ENCODE data around the gene GSG1L.
"Not testable (repeated sequence)": the region's sequence is repeated elsewhere in the genome, so short reads cannot be mapped to it uniquely, and the experiment has no call there.

The GSG1L gene

DNA sequence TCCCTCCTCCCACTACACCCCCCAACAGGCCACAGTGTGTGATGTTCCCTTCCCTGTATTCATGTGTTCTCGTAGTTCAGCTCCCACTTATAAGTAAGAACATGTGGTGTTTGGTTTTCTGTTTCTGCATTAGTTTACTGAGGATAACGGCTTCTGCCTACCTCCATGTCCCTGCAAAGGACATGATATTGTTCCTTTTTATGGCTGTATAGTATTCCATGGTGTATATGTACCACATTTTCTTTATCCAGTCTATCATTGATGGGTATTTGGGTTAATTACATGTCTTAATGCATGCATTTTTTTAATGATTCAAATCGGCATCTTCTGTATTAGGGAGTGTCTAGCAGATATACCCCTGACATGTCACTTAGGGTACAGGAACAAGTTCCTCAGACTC is 320.5 kb downstream of the GSG1L start:
- H3K4me1 ChIP-seq (ENCODE audit: control insufficient read depth in 1 of 2, insufficient read depth in 2 of 2, low read length in 2 of 2); H3K27me3 ChIP-seq (ENCODE audit: low read depth, low read length); H3K27ac ChIP-seq (ENCODE audit: low read length); H3K4me3 ChIP-seq (ENCODE audit: low read depth in 1 of 2, low read length in 2 of 2); H3K9me3 ChIP-seq (ENCODE audit: control insufficient read depth in 1 of 2, low read length in 2 of 2): not testable (repeated sequence)
- peaks cover 17 to 20% of the 10 kb centered on the region in 2 donors for H3K36me3 ChIP-seq (ENCODE audit: control insufficient read depth in 1 of 2, insufficient read depth in 2 of 2, low read length in 2 of 2)

DNA sequence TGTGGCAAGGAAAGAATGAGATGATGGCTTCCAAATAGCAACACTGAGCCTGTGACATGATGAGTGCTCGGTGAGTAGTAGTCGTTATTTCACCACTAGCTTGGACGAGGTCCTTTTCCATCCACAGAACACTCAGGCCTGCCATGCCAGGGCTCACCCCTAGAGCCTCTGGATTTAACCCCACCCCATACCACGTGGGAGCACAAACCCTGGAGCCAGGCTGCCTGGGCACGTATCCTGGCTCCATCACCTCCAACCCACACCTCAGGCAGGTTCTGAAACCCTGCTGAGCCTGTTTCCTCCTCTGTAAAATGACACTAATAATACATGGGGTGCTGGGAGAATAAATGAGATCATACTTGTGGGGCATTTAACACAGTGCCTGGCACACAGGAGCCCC is 321.2 kb downstream of the GSG1L start:
- peaks cover 17 to 20% of the 10 kb centered on the region in 2 donors for H3K36me3 ChIP-seq (ENCODE audit: control insufficient read depth in 1 of 2, insufficient read depth in 2 of 2, low read length in 2 of 2)
- no peaks in the 10 kb centered on the region for H3K4me1 ChIP-seq (ENCODE audit: control insufficient read depth in 1 of 2, insufficient read depth in 2 of 2, low read length in 2 of 2)
- no peak overlapping the region for H3K27ac ChIP-seq (ENCODE audit: low read length)
- no peaks in the 10 kb centered on the region for H3K27me3 ChIP-seq (ENCODE audit: low read depth, low read length)
- H3K4me3 ChIP-seq (ENCODE audit: low read depth in 1 of 2, low read length in 2 of 2) = no peak overlapping the region
- H3K9me3 ChIP-seq (ENCODE audit: control insufficient read depth in 1 of 2, low read length in 2 of 2) = no peaks in the 10 kb centered on the region

DNA sequence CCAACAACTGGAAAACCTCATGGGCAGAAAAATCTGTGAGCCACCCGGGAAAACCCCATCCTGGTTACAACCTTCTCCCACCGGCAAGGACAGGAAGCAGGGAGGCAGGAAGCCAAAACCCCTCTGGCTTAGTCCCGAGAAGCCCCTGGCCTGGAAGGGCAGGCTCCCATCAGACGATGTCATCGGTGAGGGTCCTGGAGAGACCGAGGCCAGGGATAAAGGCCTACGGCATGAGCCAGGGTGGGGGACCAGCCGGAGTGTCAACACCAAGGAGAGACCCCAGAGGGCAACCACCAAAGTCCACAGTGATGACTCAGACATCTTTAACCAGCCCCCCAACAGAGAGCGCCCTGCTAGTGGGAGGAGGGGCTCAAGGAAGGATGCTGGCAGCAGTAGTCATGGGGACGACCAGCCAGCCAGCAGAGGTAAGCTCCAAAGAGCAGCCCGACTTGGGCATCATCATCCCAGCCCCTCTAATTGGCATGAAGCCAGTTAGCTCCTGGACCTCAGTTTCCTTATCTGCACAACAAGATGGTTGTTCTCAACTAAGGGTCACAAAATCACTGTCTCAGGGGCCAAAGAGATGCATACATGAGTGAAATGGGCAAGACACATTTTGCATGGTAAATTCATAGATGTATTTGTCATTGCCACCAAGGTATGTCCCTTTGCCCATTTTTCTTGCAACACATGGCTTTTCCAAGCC is 322.9 kb downstream of the GSG1L start:
- Histone ChIP-seq H3K27me3 (ENCODE audit: low read depth, low read length) (no peaks in the 10 kb centered on the region), H3K4me1 (ENCODE audit: control insufficient read depth in 1 of 2, insufficient read depth in 2 of 2, low read length in 2 of 2) (no peaks in the 10 kb centered on the region), H3K36me3 (ENCODE audit: control insufficient read depth in 1 of 2, insufficient read depth in 2 of 2, low read length in 2 of 2) (peaks cover 17 to 24% of the 10 kb centered on the region in 2 donors), H3K4me3 (ENCODE audit: low read depth in 1 of 2, low read length in 2 of 2) (no peak overlapping the region), H3K9me3 (ENCODE audit: control insufficient read depth in 1 of 2, low read length in 2 of 2) (no peaks in the 10 kb centered on the region), H3K27ac (ENCODE audit: low read length) (no peak overlapping the region)

DNA sequence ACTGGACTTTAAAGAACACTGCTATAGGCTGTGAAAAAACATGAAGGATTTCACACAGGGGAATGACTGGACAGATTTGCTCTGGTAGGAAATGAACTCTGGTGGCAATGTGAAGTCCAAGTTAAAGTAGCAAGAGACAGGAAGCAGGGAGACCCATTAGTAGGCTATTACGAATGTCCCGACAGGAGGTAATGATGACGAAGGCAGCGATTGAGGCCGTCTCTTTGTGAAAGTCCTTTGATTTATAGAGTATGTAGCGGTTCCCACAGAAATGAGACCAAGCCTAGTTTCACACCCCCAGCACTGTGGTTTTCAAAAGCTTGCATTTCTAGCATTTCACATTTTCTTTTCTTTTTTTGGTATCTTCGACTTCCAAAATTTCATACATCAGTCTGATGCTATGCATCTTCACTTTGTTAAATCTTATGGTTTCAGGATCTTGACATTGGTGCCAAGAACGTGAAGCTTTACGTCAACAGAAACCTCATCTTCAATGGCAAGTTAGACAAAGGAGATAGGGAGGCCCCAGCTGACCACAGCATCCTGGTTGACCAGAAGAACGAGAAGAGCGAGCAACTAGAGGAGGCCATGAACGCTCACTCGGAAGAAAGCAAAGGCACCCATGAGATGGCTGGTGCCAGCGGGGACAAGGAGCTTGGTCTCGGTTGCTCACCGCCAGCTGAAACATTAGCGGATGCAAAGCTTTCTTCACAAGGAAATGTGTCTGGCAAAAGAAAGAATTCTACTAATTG is 323.7 kb downstream of the GSG1L start:
- H3K36me3 ChIP-seq (ENCODE audit: control insufficient read depth in 1 of 2, insufficient read depth in 2 of 2, low read length in 2 of 2) = peaks cover 17 to 24% of the 10 kb centered on the region in 2 donors
- H3K27ac ChIP-seq (ENCODE audit: low read length) = no peak overlapping the region
- H3K4me3 ChIP-seq (ENCODE audit: low read depth in 1 of 2, low read length in 2 of 2) = no peak overlapping the region
- no peaks in the 10 kb centered on the region for H3K27me3 ChIP-seq (ENCODE audit: low read depth, low read length)
- H3K9me3 ChIP-seq (ENCODE audit: control insufficient read depth in 1 of 2, low read length in 2 of 2) = no peaks in the 10 kb centered on the region
- H3K4me1 ChIP-seq (ENCODE audit: control insufficient read depth in 1 of 2, insufficient read depth in 2 of 2, low read length in 2 of 2) = no peaks in the 10 kb centered on the region

DNA sequence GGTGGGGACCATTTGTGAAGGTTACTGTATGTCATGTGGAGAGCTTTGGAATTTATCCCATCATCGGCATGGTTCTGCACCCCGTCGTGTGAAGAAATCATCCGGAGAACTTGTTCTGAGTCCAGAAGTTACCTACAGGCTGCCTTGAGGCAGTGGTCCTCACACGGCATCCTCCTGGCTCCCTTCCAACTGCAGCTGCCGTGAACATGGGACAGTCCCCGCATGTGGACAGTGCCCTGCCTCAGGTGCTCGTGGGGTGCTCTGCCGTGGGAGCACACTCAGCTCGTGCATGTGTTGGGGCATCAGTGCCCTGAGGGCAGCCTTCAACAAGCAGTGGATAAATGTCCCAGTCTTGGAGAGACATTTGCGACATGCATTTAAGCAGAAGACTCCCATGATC is 324.9 kb downstream of the GSG1L start:
- Histone ChIP-seq H3K4me1 (ENCODE audit: control insufficient read depth in 1 of 2, insufficient read depth in 2 of 2, low read length in 2 of 2) (no peaks in the 10 kb centered on the region), H3K27ac (ENCODE audit: low read length) (no peak overlapping the region), H3K27me3 (ENCODE audit: low read depth, low read length) (no peaks in the 10 kb centered on the region), H3K9me3 (ENCODE audit: control insufficient read depth in 1 of 2, low read length in 2 of 2) (no peaks in the 10 kb centered on the region), H3K36me3 (ENCODE audit: control insufficient read depth in 1 of 2, insufficient read depth in 2 of 2, low read length in 2 of 2) (peaks cover 17 to 24% of the 10 kb centered on the region in 2 donors), H3K4me3 (ENCODE audit: low read depth in 1 of 2, low read length in 2 of 2) (no peak overlapping the region)

Data from muscle layer of duodenum (tissue), 2 donors.